ENCODE results near the gene CHST8.

Gene CHST8

DNA sequence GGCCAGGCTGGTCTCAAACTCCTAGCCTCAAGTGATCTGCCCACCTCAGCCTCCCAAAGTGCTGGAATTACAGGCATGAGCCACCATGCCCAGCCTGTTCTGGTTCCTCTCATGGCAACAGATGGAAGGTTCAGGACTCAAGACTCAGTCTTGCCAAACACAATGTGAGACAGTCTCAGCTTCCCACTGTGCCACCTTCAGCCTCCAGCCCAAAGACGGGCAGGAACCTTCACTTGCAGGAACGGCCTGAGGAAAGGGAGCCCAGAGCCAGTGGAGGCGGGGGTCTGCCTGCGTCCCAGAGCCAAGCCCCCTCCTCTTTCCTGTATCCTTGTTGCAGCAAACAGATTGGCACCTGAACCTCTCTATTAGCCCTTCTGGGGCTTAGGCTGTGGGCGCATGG, 2.9 kb upstream of the CHST8 start:
- DNase-seq (ENCODE audit: low spot score), result no peak

DNA sequence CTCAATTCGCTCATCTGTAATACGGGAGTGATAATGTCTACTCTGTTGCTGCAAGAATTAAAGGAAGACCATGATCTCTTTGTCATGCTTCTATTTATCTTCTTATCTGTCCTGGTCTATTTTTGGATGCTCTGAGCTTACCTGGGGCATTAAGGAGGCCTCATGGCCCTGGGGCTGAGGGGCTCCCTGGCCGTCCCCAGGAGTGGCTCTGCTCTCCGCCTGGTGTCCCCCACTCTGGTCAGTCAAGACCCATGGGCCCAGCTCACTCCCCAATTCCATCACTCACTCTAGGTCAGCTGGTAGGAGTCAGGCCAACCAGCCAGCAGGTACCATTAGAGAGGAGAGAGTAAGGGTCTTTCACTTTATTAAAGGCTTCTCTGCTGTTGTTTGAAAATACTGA, 1.1 kb upstream of the CHST8 start:
- DNase-seq (ENCODE audit: low spot score), result no peak

DNA sequence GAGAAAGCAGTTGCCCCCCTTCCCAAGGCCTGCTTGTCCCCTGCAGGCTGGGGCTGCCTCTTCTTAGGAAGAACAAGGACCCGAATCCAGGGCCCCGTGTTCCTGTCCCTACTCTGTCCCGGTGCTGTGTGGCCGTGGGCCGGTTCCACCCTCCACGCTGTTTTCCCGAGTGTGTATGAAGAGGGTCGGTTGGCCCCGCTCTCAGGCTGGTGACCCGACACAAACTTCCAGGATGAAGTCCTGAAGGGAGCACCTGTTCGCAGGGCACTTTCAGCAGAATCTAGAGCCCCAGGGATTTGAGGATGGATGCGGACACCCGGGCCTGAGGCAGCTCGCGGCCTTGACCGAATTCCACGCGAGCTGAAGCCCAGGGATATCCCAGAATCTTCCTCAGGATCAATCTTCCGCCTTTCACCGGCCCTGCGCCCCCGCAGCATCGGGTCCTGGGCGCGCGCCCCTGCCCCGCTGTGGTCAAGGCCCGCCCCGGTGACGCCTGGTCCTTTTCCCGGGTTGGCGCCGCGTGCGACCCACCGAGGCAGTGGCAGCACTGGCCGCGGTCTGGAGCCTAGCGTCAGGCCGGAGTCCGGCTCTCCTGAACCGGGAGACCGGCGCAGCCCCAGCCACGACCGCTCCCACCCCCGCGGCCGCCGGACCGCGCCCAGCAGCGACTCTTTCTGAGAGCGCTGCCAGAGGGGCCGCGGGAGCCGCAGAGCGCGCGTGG, 528 bp upstream of the CHST8 start:
- DNase-seq (ENCODE audit: low spot score), result no peak

DNA sequence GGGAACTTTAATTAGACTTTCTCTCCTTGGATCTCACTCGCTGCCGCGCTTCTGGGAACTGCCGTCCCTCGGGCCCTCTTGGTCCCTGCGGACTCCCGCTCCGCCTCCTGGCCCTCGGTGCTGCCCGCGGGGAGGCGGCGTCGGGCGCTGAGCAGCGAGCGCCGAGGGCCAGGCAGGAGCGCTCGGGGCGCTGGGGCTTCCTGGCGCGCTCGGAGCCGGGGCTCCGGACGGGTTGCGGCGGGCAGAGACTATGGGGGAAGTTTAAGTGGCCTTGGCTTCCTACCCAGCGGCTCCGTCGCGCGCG, 704 bp downstream of the CHST8 start:
- no peak for DNase-seq (ENCODE audit: low spot score)

DNA sequence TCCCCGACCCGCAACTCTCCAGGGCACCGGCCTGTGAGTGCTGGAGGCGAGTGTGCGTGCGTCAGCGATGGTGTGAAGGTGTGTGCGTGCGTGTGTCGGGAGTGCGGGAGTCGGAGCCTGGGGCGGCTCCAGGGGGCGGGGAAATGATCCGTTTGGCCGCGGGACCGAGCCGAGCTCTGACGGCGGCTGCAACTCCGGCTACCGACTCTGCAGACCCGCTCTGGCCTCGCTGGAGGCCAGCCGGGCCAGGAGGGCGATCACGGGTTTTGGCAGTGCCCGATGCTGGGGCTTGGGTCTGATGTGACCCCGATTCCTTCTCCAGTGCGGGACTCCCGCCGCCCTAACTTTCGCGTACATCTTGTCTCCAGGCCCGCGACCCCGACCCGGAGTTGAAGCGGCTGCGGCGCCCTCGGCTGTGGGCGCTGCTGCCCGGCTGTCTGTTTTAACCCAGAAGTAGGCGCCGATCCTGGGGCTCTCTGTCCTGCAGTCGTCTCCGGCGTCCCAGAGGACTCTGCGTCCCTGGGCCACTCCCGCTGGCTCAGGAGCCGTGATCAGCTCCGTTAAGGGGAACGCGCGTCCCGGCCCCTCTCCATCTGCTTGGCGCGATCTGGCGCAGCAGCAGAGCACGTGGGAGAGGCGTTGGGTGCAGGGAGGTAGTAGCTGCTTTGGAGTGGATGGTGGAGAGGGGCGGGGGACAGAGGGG, 1.2 kb downstream of the CHST8 start:
- DNase-seq (ENCODE audit: low spot score), result no peak

DNA sequence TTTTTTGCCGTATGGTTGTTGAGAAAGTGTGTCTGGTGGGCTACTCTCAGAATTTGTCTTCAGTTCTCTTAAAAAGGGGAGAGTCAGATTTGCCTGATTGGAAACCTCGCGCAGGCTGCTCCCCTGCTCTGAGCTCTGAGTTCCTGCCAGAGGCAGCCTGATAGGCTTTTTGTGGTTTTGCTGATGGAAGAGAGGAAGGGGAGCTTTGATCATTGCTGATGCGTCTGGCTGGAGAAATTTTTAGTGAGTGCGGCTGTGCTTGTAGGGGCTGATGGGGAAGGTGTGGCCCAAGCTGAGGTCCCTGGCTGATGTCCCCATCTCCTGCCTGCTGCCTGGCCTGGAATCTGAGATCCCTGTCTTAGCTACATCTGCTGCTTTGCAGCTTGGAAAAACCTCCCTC, 2.8 kb downstream of the CHST8 start:
- peak; percentile 63 for DNase-seq (ENCODE audit: low spot score)

DNA sequence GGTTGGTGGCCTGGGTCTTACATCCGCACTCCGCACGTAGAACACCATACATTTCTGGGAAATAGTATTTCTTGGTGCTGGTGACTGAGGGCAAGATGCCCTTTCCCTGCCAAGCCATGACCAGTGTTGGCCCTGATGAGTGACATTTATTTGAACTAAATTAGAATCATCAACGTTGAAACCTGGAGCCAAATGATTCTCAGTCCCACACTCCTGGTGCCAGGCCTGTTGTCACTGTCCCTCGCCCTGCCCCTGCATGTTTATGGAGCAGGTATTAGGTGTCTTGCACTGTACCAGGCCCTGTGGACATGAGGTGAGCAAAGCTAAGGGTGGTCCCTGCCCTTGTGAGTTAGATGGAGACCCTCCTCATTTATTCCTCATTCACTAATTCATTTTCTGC, 5.8 kb downstream of the CHST8 start:
- no peak for DNase-seq (ENCODE audit: low spot score)

DNA sequence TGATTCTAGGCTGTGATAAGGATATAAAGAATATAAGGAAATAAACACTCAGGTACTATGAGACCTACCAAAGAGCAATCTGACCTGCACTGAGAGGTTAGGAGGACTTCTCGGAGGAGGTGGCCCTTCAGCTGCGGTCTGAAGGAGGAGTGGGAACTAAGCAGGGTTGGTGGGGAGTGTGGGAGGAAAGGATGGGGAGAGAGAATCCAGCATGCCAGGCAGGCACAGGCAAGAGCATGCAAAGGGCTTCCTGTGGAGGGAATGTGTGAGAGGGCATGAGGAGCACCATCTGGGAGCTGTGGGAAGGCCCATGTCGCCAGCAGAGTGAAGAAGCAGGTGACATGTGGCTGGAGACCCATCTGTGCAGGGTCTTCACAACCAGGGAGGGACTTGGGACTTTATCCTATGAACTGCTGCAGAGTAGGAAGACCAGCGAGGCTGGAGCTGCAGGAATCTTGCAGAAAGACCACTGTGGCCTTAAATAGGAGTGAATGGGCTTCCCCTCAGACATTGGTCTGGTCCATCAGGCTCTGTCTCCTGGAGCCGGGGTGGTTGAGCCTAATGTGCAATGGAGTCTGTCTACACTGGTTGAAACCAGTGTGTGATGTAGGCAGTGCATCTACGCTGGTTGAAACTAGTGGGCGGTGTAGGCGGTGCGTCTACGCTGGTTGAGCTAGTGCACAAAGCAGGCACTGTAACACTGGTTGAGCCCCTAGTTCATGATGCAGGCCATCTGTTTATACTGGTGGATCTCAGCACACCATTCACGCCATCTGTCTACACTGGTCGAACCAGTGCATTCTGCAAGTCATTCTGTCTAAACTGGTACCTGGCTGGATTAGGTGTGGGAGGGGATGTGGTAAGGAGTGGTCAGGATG, 6.4 kb downstream of the CHST8 start:
- DNase-seq (ENCODE audit: low spot score), result no peak

DNA sequence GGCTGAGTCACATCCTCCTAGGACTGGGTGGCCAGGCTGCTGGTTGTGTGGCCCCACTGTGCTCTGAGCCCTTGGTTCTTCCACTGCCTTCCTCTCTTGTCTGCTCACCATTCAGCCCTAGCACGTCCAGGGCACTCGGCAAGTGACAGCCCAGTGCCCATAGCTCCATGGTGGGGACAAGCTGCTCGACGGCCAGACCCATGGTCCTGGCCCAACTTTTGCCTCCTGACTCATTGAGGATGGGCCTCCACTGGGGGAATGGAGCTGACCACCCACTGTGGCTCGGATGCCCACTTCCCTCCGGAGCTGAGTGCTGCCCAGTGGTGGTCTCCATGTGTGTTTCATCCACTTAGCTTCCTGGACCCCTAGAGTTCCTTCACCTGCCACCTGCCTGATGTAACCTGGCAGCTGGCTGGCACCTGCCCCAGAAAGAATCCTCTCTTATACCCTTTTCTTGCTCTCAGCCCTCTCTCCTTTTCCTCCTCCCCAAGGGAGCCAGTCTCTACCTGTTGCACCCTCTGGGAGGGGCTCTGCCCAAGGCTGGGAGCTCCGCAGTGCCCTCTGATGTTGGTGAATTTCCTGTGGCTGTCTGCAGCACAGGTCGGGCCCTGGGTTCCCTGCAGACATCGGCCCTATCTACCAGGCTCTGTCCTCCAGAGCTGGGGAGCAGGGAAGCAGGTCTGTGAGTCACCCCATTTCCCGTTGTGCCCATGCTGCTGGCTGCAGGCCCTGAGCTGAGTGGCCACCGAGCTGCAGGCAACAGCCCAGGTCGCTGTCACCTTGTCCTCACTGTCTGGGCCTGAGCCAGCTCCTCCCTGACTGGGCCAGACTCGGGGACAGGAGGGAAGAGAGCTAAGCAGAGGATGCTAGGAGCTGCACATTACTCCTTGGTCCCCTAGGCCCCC, 7.4 kb downstream of the CHST8 start:
- DNase-seq (ENCODE audit: low spot score), result no peak

DNA sequence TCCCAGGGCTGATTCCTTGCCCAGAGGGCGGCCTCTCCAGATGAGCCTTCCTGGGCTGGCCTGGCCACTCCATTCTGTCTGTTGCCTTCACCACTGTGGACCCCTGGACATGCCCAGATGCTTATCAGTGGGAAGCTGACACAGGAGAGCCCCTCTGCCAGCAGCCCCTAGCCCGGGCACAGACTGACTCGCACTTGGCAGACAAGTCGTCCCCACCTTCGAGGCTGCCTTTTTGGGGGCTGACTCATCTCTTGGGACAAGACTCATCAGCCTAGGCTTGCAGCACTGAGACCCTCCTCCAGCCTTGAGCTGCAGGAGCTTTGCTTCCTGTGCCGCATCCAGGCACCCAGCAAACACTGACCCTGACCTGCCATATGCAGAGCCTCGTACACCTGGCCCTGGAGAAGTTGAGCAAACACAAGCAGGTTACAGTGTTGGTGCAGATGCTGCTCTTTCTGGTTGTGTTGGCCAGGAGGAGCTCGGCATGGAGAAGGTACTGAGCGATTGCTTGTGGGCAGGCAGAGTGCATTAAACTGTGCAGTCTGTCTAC, 8.1 kb downstream of the CHST8 start:
- no peak for DNase-seq (ENCODE audit: low spot score)

DNA sequence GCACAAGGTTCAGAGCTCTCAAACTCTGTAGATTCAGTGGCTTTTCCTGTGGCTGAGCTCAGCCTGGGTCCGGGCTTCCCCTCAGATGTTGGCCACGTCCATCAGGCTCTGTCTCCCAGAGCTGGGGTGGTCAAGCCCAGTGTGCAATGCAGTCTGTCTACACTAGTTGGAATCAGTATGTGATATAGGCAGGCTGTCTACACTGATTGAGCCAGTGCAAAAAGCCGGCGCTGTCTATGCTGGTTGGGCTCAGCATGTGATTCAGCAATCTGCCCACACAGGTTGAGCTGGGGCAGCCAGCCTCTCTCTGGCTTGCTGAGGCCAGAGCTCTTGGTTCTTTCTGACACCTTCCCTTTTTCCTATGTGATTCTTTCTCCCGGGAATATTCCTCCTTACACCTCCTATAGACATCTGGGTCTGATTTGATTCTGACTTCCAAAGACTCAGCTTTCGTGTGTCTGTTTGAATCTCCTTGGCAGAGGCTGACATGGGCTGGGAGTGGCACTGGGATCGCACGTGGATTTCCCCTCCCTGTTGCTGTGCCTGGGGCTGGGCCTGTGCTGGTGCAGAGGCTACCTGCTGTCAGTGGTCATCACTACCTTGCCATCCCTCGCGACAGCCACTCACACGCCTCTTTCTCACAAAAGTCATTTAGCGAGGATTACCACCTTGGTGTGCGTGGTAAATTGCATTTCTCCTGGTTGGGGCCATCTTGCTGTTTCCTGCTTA, 9.3 kb downstream of the CHST8 start:
- no peak for DNase-seq (ENCODE audit: low spot score)

DNA sequence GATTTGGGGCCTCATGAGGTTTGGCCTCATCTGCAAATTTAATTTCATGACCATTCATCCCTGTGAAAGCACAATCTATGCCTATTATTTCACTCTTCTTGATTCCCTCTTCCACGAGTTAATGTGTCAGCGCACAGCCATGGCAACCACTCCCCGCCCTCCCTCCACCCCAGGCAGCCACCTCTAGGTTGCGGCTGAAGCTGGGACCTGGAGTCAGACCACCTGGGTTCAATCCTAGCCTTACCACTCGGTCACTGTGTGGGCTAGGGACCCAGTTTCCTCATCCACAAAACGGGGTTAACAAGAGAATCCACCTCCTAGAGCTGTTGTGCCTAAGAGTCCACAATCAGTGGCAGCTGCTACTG, 9.8 kb downstream of the CHST8 start:
- DNase-seq (ENCODE audit: low spot score), result no peak

DNA sequence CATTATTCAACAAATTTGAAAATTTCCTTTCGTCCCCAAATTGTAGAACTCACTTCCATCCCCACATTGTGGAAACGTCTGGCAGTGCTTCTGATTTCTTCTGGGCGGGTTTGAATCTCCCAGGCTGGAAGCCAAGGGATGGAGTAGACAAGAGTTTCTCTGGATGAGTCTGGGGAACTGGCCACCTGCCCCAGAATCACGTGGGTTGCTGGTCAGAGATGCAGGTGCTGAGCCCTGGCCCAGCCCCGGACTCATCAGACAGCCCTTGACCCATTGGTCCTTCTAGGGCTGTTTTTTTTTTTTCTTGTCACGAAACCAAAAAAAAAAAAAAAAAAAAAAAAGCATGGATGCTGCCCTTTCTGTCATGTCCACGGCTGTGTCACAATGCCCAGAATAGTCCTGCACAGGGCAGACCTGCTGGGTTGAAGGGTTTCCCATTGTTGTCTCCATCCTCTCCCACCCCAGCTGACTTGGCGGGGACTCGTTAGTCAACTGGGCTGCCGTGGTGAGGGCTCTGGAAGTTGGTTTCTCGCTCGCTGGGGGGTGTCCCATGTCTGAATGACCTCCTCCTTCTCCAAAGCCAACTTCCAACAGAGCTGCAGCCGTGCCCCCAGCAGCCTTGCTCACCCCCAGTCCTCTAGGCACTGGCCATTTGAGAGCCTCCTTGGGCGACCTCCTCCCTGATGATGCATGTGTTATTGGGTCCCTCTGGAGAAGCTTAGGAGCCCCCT, 12.8 kb downstream of the CHST8 start:
- DNase-seq (ENCODE audit: low spot score), result no peak

DNA sequence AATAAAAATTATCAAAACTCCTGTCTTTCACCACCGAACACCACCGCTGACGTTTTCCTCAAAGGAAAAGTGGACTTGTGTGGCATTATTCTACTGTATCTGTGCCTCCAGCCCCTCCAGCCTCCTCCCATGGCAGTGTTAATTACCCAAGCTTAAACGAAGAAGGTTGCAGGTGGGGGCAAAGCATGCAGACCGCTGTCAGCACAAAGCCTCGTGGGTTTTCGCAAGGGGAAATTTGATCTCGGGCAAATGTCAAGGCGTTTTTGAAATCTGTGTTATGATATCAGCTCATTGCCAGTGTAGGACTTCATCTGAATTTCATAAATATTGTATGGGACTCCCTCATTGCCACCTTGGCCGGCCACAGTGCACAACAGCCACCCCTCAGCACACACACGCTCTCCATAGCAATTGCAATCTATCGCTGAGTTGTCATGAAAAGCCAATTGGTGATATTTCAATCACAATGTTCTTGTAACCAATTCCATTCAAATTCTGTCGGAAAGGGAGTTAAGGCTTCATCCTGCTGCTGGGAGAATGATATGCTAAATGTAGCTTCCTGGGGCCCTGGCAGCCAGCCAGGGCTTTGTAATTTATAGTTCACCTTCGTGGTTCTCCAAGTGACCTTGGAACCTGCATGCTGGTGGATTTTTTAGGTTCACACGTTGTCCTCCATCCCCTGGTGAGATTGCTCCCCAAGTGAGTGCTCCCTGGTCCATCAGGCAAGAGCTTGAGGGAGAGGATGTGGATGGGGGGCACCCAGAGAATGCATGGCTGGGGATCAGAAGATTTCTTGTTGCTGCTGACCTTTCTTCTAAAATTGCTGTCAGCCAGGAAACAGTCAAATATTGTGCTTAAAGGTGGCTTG, 16.6 kb downstream of the CHST8 start:
- no peak for DNase-seq (ENCODE audit: low spot score)

DNA sequence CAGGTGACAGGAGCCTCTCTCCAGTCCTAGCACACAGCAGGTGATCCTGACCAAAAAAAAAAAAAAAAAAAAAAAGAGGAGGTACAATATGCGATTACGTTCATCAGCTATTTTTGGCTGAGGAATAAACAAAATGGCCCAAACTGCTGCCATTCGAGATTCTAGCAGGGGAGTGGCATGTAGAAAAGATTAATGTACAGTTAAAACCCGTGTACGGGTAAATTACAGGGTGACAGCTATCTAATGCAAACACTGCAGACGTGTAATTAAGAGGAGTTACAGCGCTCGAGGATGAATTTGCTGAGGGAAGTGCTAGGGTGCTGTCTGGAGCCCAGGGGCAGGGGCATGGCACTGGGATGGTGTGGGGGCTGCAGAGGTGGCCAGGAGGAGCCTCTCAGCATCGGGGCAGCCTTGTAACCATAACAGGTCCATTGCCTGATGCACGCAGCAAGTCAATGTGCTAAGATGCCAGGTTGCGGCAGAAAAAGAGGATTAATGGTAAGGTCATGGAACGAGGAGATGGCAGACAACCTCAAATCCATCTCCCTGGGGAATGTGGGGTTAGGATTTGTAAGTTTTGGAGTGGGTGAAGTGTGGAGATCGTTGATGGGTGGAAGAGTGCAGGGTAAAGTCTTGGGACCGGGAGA, 17.4 kb downstream of the CHST8 start:
- no peak for DNase-seq (ENCODE audit: low spot score)

DNA sequence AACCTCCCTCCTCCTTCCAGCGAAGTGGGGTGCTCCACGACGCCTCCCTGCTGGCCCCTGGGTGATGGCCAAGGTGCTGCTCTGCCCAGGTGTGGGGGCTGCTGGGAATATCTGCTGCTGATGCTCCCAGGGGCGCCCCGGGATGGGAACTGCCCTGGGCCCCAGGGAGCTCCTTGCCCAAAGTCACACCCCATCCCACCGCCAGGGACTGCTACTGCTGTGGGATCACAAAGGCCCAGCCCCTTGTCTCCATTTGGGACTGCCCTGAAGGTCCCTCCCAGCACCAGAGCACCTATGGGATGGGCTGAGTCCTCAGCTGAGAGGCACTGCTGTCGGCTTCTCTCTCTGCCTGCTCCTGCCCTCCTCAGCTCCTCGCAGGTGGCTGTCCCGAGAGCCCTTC, 19.0 kb downstream of the CHST8 start:
- DNase-seq (ENCODE audit: low spot score), result no peak

DNA sequence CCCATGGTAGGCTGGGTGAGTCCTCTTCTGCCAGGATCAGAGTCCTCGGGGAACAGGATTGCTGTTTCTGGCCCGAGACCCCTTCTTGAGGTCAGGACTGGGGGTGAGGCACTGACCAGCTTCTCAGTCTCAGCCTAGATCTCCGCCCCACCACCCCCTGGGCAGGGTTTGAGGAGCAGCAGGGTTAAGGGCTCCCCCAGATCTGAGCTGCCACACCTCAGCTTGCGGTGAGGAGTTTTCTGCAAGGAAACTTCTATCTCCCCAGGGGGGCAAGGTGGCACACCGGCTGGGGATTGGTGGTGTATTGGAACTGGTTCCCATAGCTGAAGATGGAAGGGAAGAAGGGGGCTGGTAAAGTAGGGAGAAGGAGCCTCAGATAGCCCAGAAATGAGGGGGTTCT, 19.5 kb downstream of the CHST8 start:
- no peak for DNase-seq (ENCODE audit: low spot score)

DNA sequence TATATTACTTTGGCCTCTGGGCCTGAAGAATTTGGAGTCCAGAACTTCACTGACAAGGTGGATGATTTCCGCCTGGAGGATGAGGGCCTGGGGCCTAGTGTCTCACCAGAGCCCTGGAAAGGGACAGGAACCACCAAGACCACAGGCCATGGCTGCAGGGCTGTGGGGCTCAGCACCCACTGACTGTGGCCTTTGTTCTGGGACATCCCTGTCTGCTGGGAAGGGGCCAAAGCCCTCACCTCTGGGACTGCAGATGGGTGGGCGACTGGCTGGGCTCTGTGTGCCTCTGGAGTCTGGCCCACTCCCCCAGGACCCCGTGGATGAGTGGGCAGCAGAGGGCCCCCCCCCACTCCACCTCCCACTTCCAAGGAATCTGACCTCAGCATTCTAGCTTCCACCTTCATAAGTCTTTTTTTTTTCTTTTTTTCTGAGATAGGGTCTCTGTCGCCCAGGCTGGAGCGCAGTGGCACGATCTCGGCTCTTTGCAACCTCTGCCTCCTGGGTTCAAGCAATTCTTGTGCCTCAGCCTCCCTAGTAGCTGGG, 20.3 kb downstream of the CHST8 start:
- DNase-seq (ENCODE audit: low spot score), result no peak

Data from SW480 (cell line).